Measurements from ENCODE around the gene TSC22D2. TPM values are rescaled to one million over a fixed set of nuclear protein-coding genes. Genes with fewer than 3 reads are reported as not detected.

Gene TSC22D2
- total RNA-seq, 1 donor from 2014 or later: 64.4 TPM

DNA sequence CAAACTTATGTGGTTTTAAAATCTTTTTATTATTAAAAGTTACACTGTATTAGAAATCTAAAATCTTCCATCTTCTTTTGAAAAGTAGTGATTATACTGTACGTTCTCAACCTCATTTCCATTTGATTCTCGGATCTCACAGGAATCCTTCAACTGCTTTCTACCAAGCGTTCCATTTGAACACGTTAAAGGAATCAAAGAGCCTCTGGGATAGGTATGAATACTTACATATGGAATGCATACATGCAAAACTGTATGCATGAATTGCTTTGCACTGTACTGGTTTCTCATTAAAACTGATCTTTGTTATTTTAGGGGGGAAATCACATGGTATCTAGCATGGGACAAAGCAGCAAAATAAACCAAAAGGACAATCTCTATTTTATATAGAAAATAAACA is 14.8 kb downstream of the TSC22D2 start:
- peak overlapping the region; percentile 22 for H3K4me3 Mint-ChIP-seq
- H3K27ac Mint-ChIP-seq: peak overlapping the region; percentile 3
- peaks cover 40% of the 10 kb centered on the region for H3K36me3 Mint-ChIP-seq
- peaks cover 44% of the 10 kb centered on the region for H3K4me1 Mint-ChIP-seq (ENCODE audit: unreplicated experiment)
- TF ChIP-seq, protein P1, sequence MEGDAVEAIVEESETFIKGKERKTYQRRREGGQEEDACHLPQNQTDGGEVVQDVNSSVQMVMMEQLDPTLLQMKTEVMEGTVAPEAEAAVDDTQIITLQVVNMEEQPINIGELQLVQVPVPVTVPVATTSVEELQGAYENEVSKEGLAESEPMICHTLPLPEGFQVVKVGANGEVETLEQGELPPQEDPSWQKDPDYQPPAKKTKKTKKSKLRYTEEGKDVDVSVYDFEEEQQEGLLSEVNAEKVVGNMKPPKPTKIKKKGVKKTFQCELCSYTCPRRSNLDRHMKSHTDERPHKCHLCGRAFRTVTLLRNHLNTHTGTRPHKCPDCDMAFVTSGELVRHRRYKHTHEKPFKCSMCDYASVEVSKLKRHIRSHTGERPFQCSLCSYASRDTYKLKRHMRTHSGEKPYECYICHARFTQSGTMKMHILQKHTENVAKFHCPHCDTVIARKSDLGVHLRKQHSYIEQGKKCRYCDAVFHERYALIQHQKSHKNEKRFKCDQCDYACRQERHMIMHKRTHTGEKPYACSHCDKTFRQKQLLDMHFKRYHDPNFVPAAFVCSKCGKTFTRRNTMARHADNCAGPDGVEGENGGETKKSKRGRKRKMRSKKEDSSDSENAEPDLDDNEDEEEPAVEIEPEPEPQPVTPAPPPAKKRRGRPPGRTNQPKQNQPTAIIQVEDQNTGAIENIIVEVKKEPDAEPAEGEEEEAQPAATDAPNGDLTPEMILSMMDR (conservative IDR thresholded peaks at IDR 0.05): no peak
- no peaks in the 10 kb centered on the region for H3K27me3 Mint-ChIP-seq
- H3K9me3 Mint-ChIP-seq: no peaks in the 10 kb centered on the region
- DNase-seq (ENCODE audit: extremely low spot score, unreplicated experiment): no peak

DNA sequence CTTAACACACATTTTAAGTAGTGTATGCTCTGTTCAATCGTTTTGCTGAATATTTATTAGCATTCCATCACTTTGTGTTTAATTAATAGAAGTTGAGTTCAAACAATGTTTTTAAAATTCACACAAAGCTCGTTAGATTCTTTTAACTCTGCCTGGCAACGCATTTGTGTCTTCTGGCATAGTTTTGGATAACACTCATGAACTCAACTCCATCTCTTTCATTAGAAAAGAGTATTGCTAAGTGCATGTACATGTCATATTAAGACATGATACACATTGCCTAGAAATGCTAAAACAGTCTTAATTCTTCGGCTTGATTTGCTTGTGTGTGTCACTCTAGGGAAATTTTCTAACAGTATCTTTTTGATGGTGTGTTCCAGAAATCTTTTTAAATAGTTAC is 15.7 kb downstream of the TSC22D2 start:
- Mint-ChIP-seq H3K4me1 (ENCODE audit: unreplicated experiment) (peaks cover 37% of the 10 kb centered on the region), H3K9me3 (no peaks in the 10 kb centered on the region)

DNA sequence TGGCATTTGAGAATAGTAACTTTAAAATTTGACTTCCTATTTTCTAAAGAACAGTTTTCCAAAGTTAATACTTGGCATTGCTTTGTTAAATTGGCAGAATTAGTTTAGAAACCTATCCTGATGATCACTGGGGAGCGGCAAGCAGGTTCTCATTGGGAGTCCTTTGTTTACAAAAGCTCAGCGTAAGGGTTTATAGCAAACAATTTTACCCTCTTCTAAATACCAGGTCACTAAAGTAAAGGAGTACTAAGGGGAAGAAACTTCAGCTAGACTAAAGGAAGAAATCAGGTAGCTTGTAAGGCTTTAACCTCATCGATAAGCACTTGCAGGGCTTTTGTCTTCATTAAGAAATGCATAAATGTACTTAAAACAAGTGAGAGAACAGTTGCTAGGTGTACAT is 18.2 kb downstream of the TSC22D2 start:
- TF ChIP-seq, protein P1 (conservative IDR thresholded peaks at IDR 0.05): no peak
- Mint-ChIP-seq H3K4me3 (no peak overlapping the region), H3K36me3 (peaks cover 47% of the 10 kb centered on the region), H3K9me3 (no peaks in the 10 kb centered on the region), H3K27ac (no peak overlapping the region), H3K27me3 (no peaks in the 10 kb centered on the region), H3K4me1 (ENCODE audit: unreplicated experiment) (peaks cover 29% of the 10 kb centered on the region)
- no peak for DNase-seq (ENCODE audit: extremely low spot score, unreplicated experiment)

More for the DNA sequence above, 15.7 kb downstream of the TSC22D2 start:
- H3K27ac Mint-ChIP-seq: no peak overlapping the region
- no peaks in the 10 kb centered on the region for H3K27me3 Mint-ChIP-seq
- H3K4me3 Mint-ChIP-seq: no peak overlapping the region
- DNase-seq (ENCODE audit: extremely low spot score, unreplicated experiment): no peak
- TF ChIP-seq, protein P1 (conservative IDR thresholded peaks at IDR 0.05): no peak
- H3K36me3 Mint-ChIP-seq: peaks cover 41% of the 10 kb centered on the region

DNA sequence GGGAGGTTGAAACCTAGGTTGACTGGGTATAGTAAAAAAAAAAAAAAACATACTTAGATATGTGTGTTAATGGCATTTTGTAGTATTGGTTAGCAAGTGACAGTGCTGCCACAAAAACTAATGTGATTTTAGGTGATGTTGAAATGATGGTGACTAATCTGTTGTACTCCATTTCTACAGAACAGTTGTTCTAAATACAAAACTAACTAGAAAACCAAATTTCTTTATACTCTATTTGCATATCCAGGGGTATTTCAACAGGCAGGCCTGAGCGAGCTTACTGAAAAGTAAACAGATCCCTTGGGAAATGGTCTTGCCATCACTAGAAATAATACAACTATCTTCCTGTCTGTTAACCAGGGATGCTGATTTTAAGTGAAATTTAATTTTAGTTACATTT is 20.5 kb downstream of the TSC22D2 start:
- no peak overlapping the region for H3K4me3 Mint-ChIP-seq
- peak overlapping the region; percentile 35 for H3K27ac Mint-ChIP-seq
- TF ChIP-seq, protein P1 (conservative IDR thresholded peaks at IDR 0.05): no peak
- H3K4me1 Mint-ChIP-seq (ENCODE audit: unreplicated experiment): peaks cover 22% of the 10 kb centered on the region
- H3K9me3 Mint-ChIP-seq: no peaks in the 10 kb centered on the region
- peaks cover 46% of the 10 kb centered on the region for H3K36me3 Mint-ChIP-seq
- H3K27me3 Mint-ChIP-seq: no peaks in the 10 kb centered on the region
- DNase-seq (ENCODE audit: extremely low spot score, unreplicated experiment): no peak

DNA sequence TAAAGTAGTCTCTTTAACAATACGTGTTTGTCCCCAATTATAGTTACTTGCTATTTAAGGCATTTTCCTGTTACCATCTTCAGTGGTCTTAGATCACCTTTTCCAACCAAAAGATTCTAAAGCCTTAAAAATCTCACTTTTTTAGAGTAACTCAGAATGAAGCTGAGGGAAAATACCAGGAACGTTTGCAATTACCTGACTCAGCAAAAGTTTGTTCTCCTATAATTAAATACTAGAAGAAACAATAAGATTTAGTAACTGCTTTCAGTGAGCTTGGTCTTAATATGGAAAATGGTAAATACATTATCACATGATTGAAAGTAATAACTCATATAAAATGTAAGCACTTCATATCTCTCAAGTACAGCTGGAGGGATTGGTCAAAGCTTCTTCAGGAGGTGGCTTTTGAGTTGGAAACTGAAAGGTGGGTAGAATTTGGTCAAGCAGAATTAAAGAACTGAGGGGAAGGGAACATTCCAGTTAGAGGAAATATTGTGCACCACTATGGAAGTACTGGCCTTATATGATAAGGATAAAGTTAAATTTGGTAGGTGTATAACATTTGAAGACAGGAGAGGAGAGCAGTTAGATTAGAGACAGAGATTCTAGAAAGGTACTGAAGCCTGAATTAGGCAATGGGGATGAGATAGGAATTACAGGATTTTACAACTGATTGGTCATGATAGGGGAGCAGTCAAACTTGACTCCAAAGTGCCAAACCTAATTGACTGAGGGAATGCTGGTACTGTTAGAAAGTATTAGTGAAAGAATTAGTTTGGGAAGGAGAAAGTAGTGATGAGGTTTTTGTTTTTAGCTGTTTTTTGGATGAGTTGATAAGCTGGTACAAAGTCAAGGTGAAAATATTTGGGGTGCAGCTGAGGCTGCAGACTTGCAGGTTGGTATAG is 21.9 kb downstream of the TSC22D2 start:
- Mint-ChIP-seq H3K4me1 (ENCODE audit: unreplicated experiment) (peaks cover 27% of the 10 kb centered on the region), H3K9me3 (no peaks in the 10 kb centered on the region), H3K27me3 (no peaks in the 10 kb centered on the region), H3K4me3 (peak overlapping the region; percentile 5), H3K27ac (peak overlapping the region; percentile 7), H3K36me3 (peaks cover 46% of the 10 kb centered on the region)
- TF ChIP-seq, protein P1 (conservative IDR thresholded peaks at IDR 0.05): no peak
- DNase-seq (ENCODE audit: extremely low spot score, unreplicated experiment): no peak

Measured in type B pancreatic cell (in vitro differentiated cells).